NCI-H1930 (cell line): Measurements from ENCODE around the gene ASB16.

Experiments
- DNase-seq, 2 experiments: peaks; one replicate each; lab custom pipeline; 2025; lab: John Stamatoyannopoulos, UW

ASB16 gene

DNA sequence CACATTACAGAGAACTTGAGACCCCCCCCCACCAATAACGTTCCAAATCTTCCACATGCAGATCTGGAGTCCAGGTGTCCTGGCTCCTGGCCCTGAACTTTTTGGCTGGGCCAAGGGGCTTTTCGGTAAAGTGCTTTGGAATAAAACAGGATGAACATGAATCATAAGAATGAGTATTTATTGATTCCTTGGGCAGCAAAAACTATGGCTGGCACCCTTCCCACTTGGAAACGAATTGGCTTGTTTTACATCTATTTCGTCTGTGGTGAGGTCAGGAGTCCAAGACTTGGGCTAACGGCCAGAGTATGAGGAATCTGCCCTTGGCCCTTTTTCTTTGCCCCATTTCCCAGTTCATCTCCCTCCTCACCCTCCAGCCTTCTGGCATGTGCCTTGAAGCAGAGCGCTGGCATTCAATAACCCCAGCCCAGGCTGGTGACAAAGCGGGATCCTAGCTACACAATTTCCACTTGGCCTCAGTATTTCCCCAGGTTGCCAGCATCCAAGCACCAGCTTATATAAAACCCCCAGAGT lies 53.1 kb downstream of the ASB16 start:
- DNase-seq: no peak
